Esophagus muscularis mucosa (tissue), 4 donors: ENCODE data around the gene MYPN. TPM values are rescaled to one million over a fixed set of nuclear protein-coding genes. Genes with fewer than 3 reads are reported as not detected.

Source experiments
- DNase-seq: peaks from one replicate; pipeline ENCODE4 v3.0.0-alpha.2; 2017; ENCODE audit errors: extremely low spot score
- H3K27ac ChIP-seq, 4 donors: fragments of 200-600 bp; sonication (generic); replicated peaks in 1 of 4; 1 replicate in 3 of 4; 2 replicates in 1 of 4; pipeline ENCODE4 v1.5.1; 2016 to 2019; ENCODE audit warnings: mild to moderate bottlenecking in 1 of 4
- H3K27me3 ChIP-seq, 4 donors: fragments of 200-600 bp; sonication (generic); one replicate each; pipeline versions ENCODE4 v1.5.1 to v1.6.0; 2016 to 2019
- H3K36me3 ChIP-seq, 4 donors: fragments of 200-600 bp; sonication (generic); one replicate each; pipeline ENCODE4 v1.5.1; 2016 to 2019
- H3K4me1 ChIP-seq, 4 donors: fragments of 200-600 bp; sonication (generic); one replicate each; pipeline ENCODE4 v1.5.1; 2016 to 2019
- H3K4me3 ChIP-seq, 4 donors: fragments of 200-600 bp; sonication (generic); 1 replicate in 2 of 4; 2 replicates in 2 of 4; pipeline ENCODE4 v1.5.1; 2016 to 2019; ENCODE audit warnings: mild to moderate bottlenecking in 4 of 4, moderate library complexity in 1 of 4
- H3K9me3 ChIP-seq, 4 donors: fragments of 200-600 bp; sonication (generic); 1 replicate in 3 of 4; 2 replicates in 1 of 4; pipeline ENCODE4 v1.5.1; 2016 to 2019
- CTCF ChIP-seq, 3 experiments: fragments of 200-600 bp in 2 of 3; fragments of 450-650 bp in 1 of 3; sonication (generic) in 2 of 3; IDR thresholded peaks; one replicate each; pipeline ENCODE4 v1.5.1; 2017 to 2019; ENCODE audit warnings: antibody characterized with exemption in 3 of 3, mild to moderate bottlenecking in 2 of 3, moderate library complexity in 1 of 3
- EP300 ChIP-seq: sonication (generic); formaldehyde crosslinking; IDR thresholded peaks from one replicate; pipeline ENCODE4 v1.6.1; 2017; ENCODE audit warnings: antibody characterized with exemption
- POLR2A ChIP-seq: fragments of 450-650 bp; IDR thresholded peaks from one replicate; pipeline ENCODE4 v1.6.1; 2017; ENCODE audit warnings: antibody characterized with exemption, moderate library complexity, mild to moderate bottlenecking, low read depth
- POLR2AphosphoS5 ChIP-seq, 2 donors: sonication (generic); formaldehyde crosslinking; IDR thresholded peaks; one replicate each; pipeline ENCODE4 v1.6.1; 2017; ENCODE audit warnings: antibody characterized with exemption in 2 of 2
- WGBS: methylation state at CpG from one replicate; pipeline ENCODE4 v1.1.5; 2018; 5-methylcytosine and 5-hydroxymethylcytosine counted together
- intact Hi-C: fragments of 100-400 bp; cut with DNase I; formaldehyde crosslinking; loops from one replicate; pipeline ENCODE4 v1.15.1; 2023
- total RNA-seq, 4 donors: library from RNA; depleted of rRNA; stranded (reverse); fragments of >200 nt; gene quantifications; one replicate each; pipeline versions ENCODE4 v1.1.0 to v1.2.1, GENCODE V29; 2016

Gene MYPN
- total RNA-seq, 4 donors from 2014 or later, result 0.50 to 1.5 (median 0.67) TPM

- Histone ChIP-seq H3K36me3 (no peaks in the 10 kb centered on the region), H3K9me3 (no peaks in the 10 kb centered on the region), H3K27ac (no peak overlapping the region), H3K27me3 (no peaks in the 10 kb centered on the region), H3K4me1 (peaks cover 0 to 14% (median 12%) of the 10 kb centered on the region in 4 donors), H3K4me3 (no peak overlapping the region)
- intact Hi-C loops, result no loop called here
- peak; percentile 2 for DNase-seq
- TF ChIP-seq EP300, result no peak
- no peak for TF ChIP-seq POLR2AphosphoS5 (IDR thresholded peaks at IDR 0.05)
- TF ChIP-seq CTCF (IDR thresholded peaks at IDR 0.05), result no peak
- no peak for TF ChIP-seq POLR2A
These were observed 126.3 kb downstream of the MYPN start for GRCh38 chr10:68235581-68235980.

GRCh38 chr10:68237173-68237572, 127.9 kb downstream of the MYPN start:
- H3K4me3 ChIP-seq, result no peak overlapping the region
- no peaks in the 10 kb centered on the region for H3K36me3 ChIP-seq
- intact Hi-C loops, result no loop called here
- H3K27me3 ChIP-seq, result no peaks in the 10 kb centered on the region
- no peaks in the 10 kb centered on the region for H3K9me3 ChIP-seq
- TF ChIP-seq POLR2A, result no peak
- TF ChIP-seq POLR2AphosphoS5 (IDR thresholded peaks at IDR 0.05), result no peak
- TF ChIP-seq CTCF (IDR thresholded peaks at IDR 0.05), result no peak
- TF ChIP-seq EP300, result no peak
- H3K27ac ChIP-seq, result no peak overlapping the region
- no peak for DNase-seq
- H3K4me1 ChIP-seq, result peaks cover 0 to under 1% (median under 1%) of the 10 kb centered on the region in 4 donors
- WGBS, result 96% methylated on average over 3 of the region's 3 CpGs

GRCh38 chr10:68238371-68238770, 129.1 kb downstream of the MYPN start:
- TF ChIP-seq POLR2A (no peak), POLR2AphosphoS5 (IDR thresholded peaks at IDR 0.05) (no peak), EP300 (no peak), CTCF (IDR thresholded peaks at IDR 0.05) (no peak)
- Histone ChIP-seq H3K27me3 (no peaks in the 10 kb centered on the region), H3K36me3 (no peaks in the 10 kb centered on the region), H3K4me3 (no peak overlapping the region), H3K9me3 (no peaks in the 10 kb centered on the region), H3K4me1 (no peaks in the 10 kb centered on the region), H3K27ac (no peak overlapping the region)
- WGBS, result 89% methylated on average over 6 of the region's 6 CpGs
- intact Hi-C loops, result no loop called here
- peak; percentile 91 for DNase-seq

- H3K4me1 ChIP-seq, result no peaks in the 10 kb centered on the region
- no peak overlapping the region for H3K4me3 ChIP-seq
- no peak overlapping the region for H3K27ac ChIP-seq
- DNase-seq, result peak; percentile 53
- TF ChIP-seq POLR2A (no peak), POLR2AphosphoS5 (IDR thresholded peaks at IDR 0.05) (no peak), EP300 (no peak), CTCF (IDR thresholded peaks at IDR 0.05) (no peak)
- no peaks in the 10 kb centered on the region for H3K27me3 ChIP-seq
- intact Hi-C loops, result no loop called here
- H3K36me3 ChIP-seq, result no peaks in the 10 kb centered on the region
- H3K9me3 ChIP-seq, result no peaks in the 10 kb centered on the region
- WGBS, result 100% methylated on average over 5 of the region's 5 CpGs
These were observed 129.8 kb downstream of the MYPN start for GRCh38 chr10:68239069-68239468.

GRCh38 chr10:68239596-68240150, 130.4 kb downstream of the MYPN start:
- no peaks in the 10 kb centered on the region for H3K9me3 ChIP-seq
- peak; percentile 64 for DNase-seq
- TF ChIP-seq EP300 (no peak), CTCF (IDR thresholded peaks at IDR 0.05) (no peak), POLR2AphosphoS5 (IDR thresholded peaks at IDR 0.05) (no peak), POLR2A (no peak)
- no peaks in the 10 kb centered on the region for H3K4me1 ChIP-seq
- H3K27ac ChIP-seq, result no peak overlapping the region
- no peaks in the 10 kb centered on the region for H3K27me3 ChIP-seq
- intact Hi-C loops, result no loop called here
- H3K4me3 ChIP-seq, result no peak overlapping the region
- H3K36me3 ChIP-seq, result no peaks in the 10 kb centered on the region
- 57% methylated on average over 5 of the region's 5 CpGs for WGBS
